Uterus (tissue), 4 donors: ENCODE data around the gene TAF8. TPM values are rescaled to one million over a fixed set of nuclear protein-coding genes. Genes with fewer than 3 reads are reported as not detected.

Experiments used
- DNase-seq, 2 donors: peaks; one replicate each; pipeline ENCODE4 v3.0.0-alpha.2; 2019 to 2020
- H3K27ac ChIP-seq, 2 donors: fragments of 200-600 bp; sonication (generic); 1 replicate in 1 of 2; 2 replicates in 1 of 2; pipeline ENCODE4 v1.5.1; 2016 to 2018
- H3K27me3 ChIP-seq, 2 donors: fragments of 200-600 bp; sonication (generic); one replicate each; pipeline ENCODE4 v1.5.1; 2018 to 2019; ENCODE audit warnings: control low read depth in 1 of 2
- H3K36me3 ChIP-seq, 2 donors: fragments of 200-600 bp; sonication (generic); one replicate each; pipeline ENCODE4 v1.5.1; 2019; ENCODE audit warnings: control low read depth in 1 of 2
- H3K4me1 ChIP-seq, 2 donors: fragments of 200-600 bp; sonication (generic); one replicate each; pipeline ENCODE4 v1.5.1; 2018 to 2019; ENCODE audit warnings: control low read depth in 1 of 2
- H3K4me3 ChIP-seq, 2 donors: fragments of 200-600 bp; sonication (generic); 1 replicate in 1 of 2; 2 replicates in 1 of 2; pipeline ENCODE4 v1.5.1; 2018 to 2019; ENCODE audit warnings: mild to moderate bottlenecking in 1 of 2
- H3K9me3 ChIP-seq, 2 donors: fragments of 200-600 bp; sonication (generic); one replicate each; pipeline ENCODE4 v1.5.1; 2019; ENCODE audit warnings: control low read depth in 1 of 2
- POLR2A ChIP-seq, 2 donors: fragments of 450-650 bp; IDR thresholded peaks; one replicate each; pipeline ENCODE4 v1.6.1; 2016; ENCODE audit warnings: antibody characterized with exemption in 2 of 2, mild to moderate bottlenecking in 1 of 2, moderate library complexity in 1 of 2
- intact Hi-C: fragments of 100-400 bp; cut with DNase I; formaldehyde crosslinking; loops from one replicate; pipeline ENCODE4 v1.15.1; 2023; ENCODE audit warnings: low total_unique reads
- total RNA-seq, 4 donors: library from RNA; depleted of rRNA in 3 of 4; stranded (reverse); fragments of >200 nt in 3 of 4; gene quantifications; one replicate each; pipeline versions ENCODE4 v1.1.0 to v1.2.4, GENCODE V29; 2014 to 2023
- TF ChIP-seq, protein P1 (sequence below), 4 experiments: fragments of 200-600 bp in 2 of 4; fragments of 450-650 bp in 2 of 4; sonication (generic) in 2 of 4; IDR thresholded peaks; one replicate each; pipeline ENCODE4 v1.5.1; 2016 to 2019; ENCODE audit warnings: antibody characterized with exemption in 4 of 4, mild to moderate bottlenecking in 2 of 4, moderate library complexity in 1 of 4
- donor health status: DM: yes; HTN: yes; CAD: no.

The TAF8 gene
- total RNA-seq, 4 donors from 2014 or later = 16.0 to 45.6 (median 37.5) TPM

- H3K4me3 ChIP-seq = peak overlapping the region; percentile 63 to 80
- H3K9me3 ChIP-seq = no peaks in the 10 kb centered on the region
- no peaks in the 10 kb centered on the region for H3K36me3 ChIP-seq
- peak overlapping the region; percentile 89 to 97 for H3K27ac ChIP-seq
- no peaks in the 10 kb centered on the region for H3K27me3 ChIP-seq
- intact Hi-C loops = loop anchor here (5.0 to 10.0 kb wide), 2 partner anchors 113 to 261 kb away; partner anchors contain the start of gene TOMM6
- DNase-seq = peak in 1 of 2 donors; percentile 30
- H3K4me1 ChIP-seq = peaks cover 9 to 37% of the 10 kb centered on the region in 2 donors
- TF ChIP-seq, protein P1, sequence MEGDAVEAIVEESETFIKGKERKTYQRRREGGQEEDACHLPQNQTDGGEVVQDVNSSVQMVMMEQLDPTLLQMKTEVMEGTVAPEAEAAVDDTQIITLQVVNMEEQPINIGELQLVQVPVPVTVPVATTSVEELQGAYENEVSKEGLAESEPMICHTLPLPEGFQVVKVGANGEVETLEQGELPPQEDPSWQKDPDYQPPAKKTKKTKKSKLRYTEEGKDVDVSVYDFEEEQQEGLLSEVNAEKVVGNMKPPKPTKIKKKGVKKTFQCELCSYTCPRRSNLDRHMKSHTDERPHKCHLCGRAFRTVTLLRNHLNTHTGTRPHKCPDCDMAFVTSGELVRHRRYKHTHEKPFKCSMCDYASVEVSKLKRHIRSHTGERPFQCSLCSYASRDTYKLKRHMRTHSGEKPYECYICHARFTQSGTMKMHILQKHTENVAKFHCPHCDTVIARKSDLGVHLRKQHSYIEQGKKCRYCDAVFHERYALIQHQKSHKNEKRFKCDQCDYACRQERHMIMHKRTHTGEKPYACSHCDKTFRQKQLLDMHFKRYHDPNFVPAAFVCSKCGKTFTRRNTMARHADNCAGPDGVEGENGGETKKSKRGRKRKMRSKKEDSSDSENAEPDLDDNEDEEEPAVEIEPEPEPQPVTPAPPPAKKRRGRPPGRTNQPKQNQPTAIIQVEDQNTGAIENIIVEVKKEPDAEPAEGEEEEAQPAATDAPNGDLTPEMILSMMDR (IDR thresholded peaks at IDR 0.05) = no peak
- TF ChIP-seq POLR2A (IDR thresholded peaks at IDR 0.05) = no peak
These were observed 2.4 kb upstream of the TAF8 start for GRCh38 chr6:42047790-42048405.

GRCh38 chr6:42049116-42049809, 1.1 kb upstream of the TAF8 start:
- intact Hi-C loops = loop anchor here (5.0 to 10.0 kb wide), 2 partner anchors 114 to 262 kb away; partner anchors contain the start of gene TOMM6
- Histone ChIP-seq H3K9me3 (no peaks in the 10 kb centered on the region), H3K4me1 (peaks cover 9 to 30% of the 10 kb centered on the region in 2 donors), H3K27ac (peak overlapping the region; percentile 89 to 97), H3K27me3 (no peaks in the 10 kb centered on the region), H3K36me3 (no peaks in the 10 kb centered on the region), H3K4me3 (peak overlapping the region; percentile 63 to 80)
- DNase-seq = peak; percentile 33 to 39
- no peak for TF ChIP-seq POLR2A (IDR thresholded peaks at IDR 0.05)

DNA sequence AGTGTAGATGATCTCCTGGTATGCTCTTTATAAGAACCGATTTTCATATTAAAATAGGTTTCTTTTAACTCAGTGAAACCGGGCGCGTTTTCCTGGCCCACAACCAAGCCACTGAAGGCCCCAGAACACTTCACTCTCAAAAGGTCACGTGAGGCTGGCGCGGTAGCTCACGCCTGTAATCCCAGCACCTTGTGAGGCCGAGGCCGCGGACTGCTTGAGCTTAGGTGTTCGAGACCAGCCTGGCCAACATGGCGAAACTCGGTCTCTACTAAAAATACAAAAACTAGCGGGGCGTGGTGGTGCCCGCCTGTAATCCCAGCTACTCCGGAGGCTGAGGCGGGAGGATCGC, 402 bp upstream of the TAF8 start:
- H3K4me3 ChIP-seq = peak overlapping the region; percentile 51 to 59
- H3K9me3 ChIP-seq = no peaks in the 10 kb centered on the region
- peak overlapping the region; percentile 89 to 97 for H3K27ac ChIP-seq
- no peaks in the 10 kb centered on the region for H3K27me3 ChIP-seq
- intact Hi-C loops = loop anchor here (5.0 to 10.0 kb wide), 2 partner anchors 115 to 263 kb away; partner anchors contain the start of gene TOMM6
- H3K36me3 ChIP-seq = no peaks in the 10 kb centered on the region
- peak; percentile 54 to 56 for DNase-seq
- peaks cover 9 to 23% of the 10 kb centered on the region in 2 donors for H3K4me1 ChIP-seq
- TF ChIP-seq, protein P1 (IDR thresholded peaks at IDR 0.05) = no peak

DNA sequence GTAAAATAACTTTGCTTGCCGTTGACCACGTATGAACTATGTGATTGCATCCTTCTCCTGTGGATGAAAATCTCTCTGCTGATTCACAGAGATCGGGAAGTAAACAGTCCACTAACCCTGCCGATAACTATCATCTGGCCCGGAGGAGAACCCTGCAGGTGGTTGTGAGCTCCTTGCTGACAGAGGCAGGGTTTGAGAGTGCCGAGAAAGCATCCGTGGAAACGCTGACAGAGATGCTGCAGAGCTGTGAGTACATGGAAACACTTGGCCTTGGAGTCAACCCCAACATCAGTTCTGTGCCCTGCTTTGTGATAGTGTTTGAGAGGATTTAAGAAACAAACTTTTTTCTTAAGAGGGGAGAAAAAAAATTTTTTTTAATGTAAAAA, 937 bp downstream of the TAF8 start:
- no peak for DNase-seq
- no peak for TF ChIP-seq POLR2A (IDR thresholded peaks at IDR 0.05)
- TF ChIP-seq, protein P1 (IDR thresholded peaks at IDR 0.05) = no peak
- Histone ChIP-seq H3K4me1 (peaks cover 6 to 17% of the 10 kb centered on the region in 2 donors), H3K27ac (peak overlapping the region; percentile 89 to 97), H3K27me3 (no peaks in the 10 kb centered on the region), H3K36me3 (no peaks in the 10 kb centered on the region), H3K4me3 (peak overlapping the region; percentile 51 to 59), H3K9me3 (no peaks in the 10 kb centered on the region)
- intact Hi-C loops = no loop called here

- intact Hi-C loops = no loop called here
These were observed 3.3 kb downstream of the TAF8 start for GRCh38 chr6:42053601-42054000.

More at GRCh38 chr6:42053601-42054000, 3.3 kb downstream of the TAF8 start:
- no peak for DNase-seq
- TF ChIP-seq, protein P1 (IDR thresholded peaks at IDR 0.05) = no peak
- TF ChIP-seq POLR2A (IDR thresholded peaks at IDR 0.05) = no peak
- Histone ChIP-seq H3K4me1 (peaks cover 6 to 10% of the 10 kb centered on the region in 2 donors), H3K36me3 (no peaks in the 10 kb centered on the region), H3K9me3 (no peaks in the 10 kb centered on the region), H3K27me3 (no peaks in the 10 kb centered on the region), H3K27ac (no peak overlapping the region), H3K4me3 (no peak overlapping the region)
